Endothelial cell of umbilical vein (primary cell): ENCODE results near the gene FBXO24. TPM values are rescaled to one million over a fixed set of nuclear protein-coding genes. Genes with fewer than 3 reads are reported as not detected.
"Not testable (repeated sequence)": the region's sequence is repeated elsewhere in the genome, so short reads cannot be mapped to it uniquely, and the experiment has no call there.

ENCODE experiments used
- Bru-seq: library from RNA; stranded (reverse); fragments of 400-500 nt; gene quantifications from one replicate; lab custom pipeline; 2021; lab: Mats Ljungman, UMichigan
- BruChase-seq, 2 experiments: library from RNA; stranded (reverse); fragments of 400-500 nt; gene quantifications; one replicate each; lab custom pipeline; 2021; lab: Mats Ljungman, UMichigan
- BruUV-seq: library from RNA; stranded (reverse); fragments of 400-500 nt; replicated peaks from 2 replicates; lab custom pipeline; 2021; lab: Mats Ljungman, UMichigan
- CTCF ChIA-PET: fragments of 300-600, 350-600 bp; sonication (Branson Sonifier 250); formaldehyde crosslinking; loops from one replicate; lab custom pipeline; 2021; ENCODE audit warnings: antibody characterized with exemption, inconsistent platforms; lab: Charles Lee
- POLR2A ChIA-PET: fragments of 300-600, 350-600 bp; sonication (Branson Sonifier 250); formaldehyde crosslinking; loops from one replicate; lab custom pipeline; 2021; ENCODE audit warnings: antibody characterized with exemption, inconsistent platforms; lab: Charles Lee
- DNase-seq: peaks from one replicate; pipeline ENCODE4 v3.0.0-alpha.2; 2011; ENCODE audit warnings: low read depth, low spot score
- FAIRE-seq: peaks from 2 replicates; lab custom pipeline; 2011; peaks lifted over from hg19 to GRCh38; lab: Jason Lieb, UNC
- H2AFZ ChIP-seq: 2 replicates; pipeline ENCODE4 v1.6.0; 2012; ENCODE audit warnings: low read depth, low read length, control low read depth, inconsistent platforms
- H3K27ac ChIP-seq: 2 replicates; pipeline ENCODE4 v1.5.1; 2011; ENCODE audit warnings: low read depth, mild to moderate bottlenecking, control low read depth, low read length, moderate library complexity; ENCODE audit not compliant: insufficient read depth
- H3K27me3 ChIP-seq, 2 experiments: 2 replicates each; pipeline versions ENCODE4 v1.6.0 to v1.6.1; 2011; ENCODE audit warnings: low read length in 2 of 2, mixed read lengths in 1 of 2; ENCODE audit not compliant: control insufficient read depth in 2 of 2, insufficient read depth in 2 of 2
- H3K36me3 ChIP-seq, 2 experiments: 2 replicates in 1 of 2; 3 replicates in 1 of 2; pipeline ENCODE4 v1.5.1; 2011; ENCODE audit warnings: low read length in 2 of 2, mild to moderate bottlenecking in 1 of 2, moderate library complexity in 1 of 2; ENCODE audit not compliant: control insufficient read depth in 2 of 2, insufficient read depth in 2 of 2; ENCODE audit errors: extremely low read depth in 1 of 2
- H3K4me1 ChIP-seq: 3 replicates; pipeline ENCODE4 v1.5.1; 2011; ENCODE audit warnings: mild to moderate bottlenecking, low read length; ENCODE audit not compliant: control insufficient read depth, insufficient read depth; ENCODE audit errors: extremely low read depth
- H3K4me2 ChIP-seq: 2 replicates; pipeline ENCODE4 v1.6.1; 2011; ENCODE audit warnings: low read length, control low read depth, mixed read lengths; ENCODE audit not compliant: insufficient read depth
- H3K4me3 ChIP-seq, 3 experiments: fragments of 200-600 bp in 1 of 3; sonication (generic), shearing (Covaris generic) in 1 of 3; replicated peaks in 1 of 3; 2 replicates each; pipeline ENCODE4 v1.5.1; 2011 to 2016; ENCODE audit warnings: control low read depth in 3 of 3, low read length in 3 of 3, mild to moderate bottlenecking in 2 of 3, inconsistent platforms in 1 of 3, low read depth in 1 of 3, moderate library complexity in 1 of 3; ENCODE audit not compliant: insufficient read depth in 1 of 3
- H3K79me2 ChIP-seq: 2 replicates; pipeline ENCODE4 v1.6.0; 2012; ENCODE audit warnings: low read length, inconsistent platforms; ENCODE audit not compliant: control insufficient read depth, insufficient read depth
- H3K9ac ChIP-seq: replicated peaks from 2 replicates; pipeline ENCODE3; 2011; ENCODE audit warnings: low read length, control low read depth; ENCODE audit not compliant: insufficient read depth; ENCODE audit errors: extremely low read depth
- H3K9me1 ChIP-seq: replicated peaks from 3 replicates; pipeline ENCODE4 v1.6.0; 2011; ENCODE audit warnings: mild to moderate bottlenecking, low read length; ENCODE audit not compliant: control insufficient read depth, insufficient read depth; ENCODE audit errors: extremely low read depth
- H3K9me3 ChIP-seq: replicated peaks from 2 replicates; pipeline ENCODE4 v1.5.1; 2012; ENCODE audit warnings: low read length, inconsistent platforms; ENCODE audit not compliant: control insufficient read depth, insufficient read depth
- H4K20me1 ChIP-seq: replicated peaks from 2 replicates; pipeline ENCODE3; 2011; ENCODE audit warnings: mild to moderate bottlenecking, low read length; ENCODE audit not compliant: control insufficient read depth, insufficient read depth; ENCODE audit errors: extremely low read depth
- CTCF ChIP-seq, 2 donors: IDR thresholded peaks; 1 replicate in 1 of 2; 2 replicates in 1 of 2; pipeline ENCODE4 v1.5.1; 2011; ENCODE audit warnings: low read length in 2 of 2, mild to moderate bottlenecking in 2 of 2, moderate library complexity in 2 of 2, control low read depth in 1 of 2, inconsistent platforms in 1 of 2, low read depth in 1 of 2; ENCODE audit not compliant: insufficient read depth in 1 of 2; ENCODE audit errors: extremely low read depth in 1 of 2
- EZH2 ChIP-seq: IDR thresholded peaks from 2 replicates; pipeline ENCODE4 v1.6.1; 2012; ENCODE audit warnings: borderline replicate concordance, low read depth, mild to moderate bottlenecking, moderate library complexity, low read length, inconsistent platforms; ENCODE audit not compliant: severe bottlenecking
- FOS ChIP-seq: IDR thresholded peaks from 2 replicates; pipeline ENCODE4 v1.6.1; 2011; ENCODE audit warnings: mild to moderate bottlenecking, low read length, moderate library complexity, borderline replicate concordance; ENCODE audit not compliant: insufficient read depth
- GATA2 ChIP-seq: IDR thresholded peaks from 2 replicates; pipeline ENCODE4 v1.7.0; 2011; ENCODE audit warnings: low read depth, mild to moderate bottlenecking, moderate library complexity, mixed read lengths, low read length; ENCODE audit not compliant: insufficient read length, insufficient read depth
- JUN ChIP-seq: IDR thresholded peaks from 2 replicates; pipeline ENCODE4 v1.6.1; 2011; ENCODE audit warnings: borderline replicate concordance, low read depth; ENCODE audit not compliant: insufficient read length, insufficient read depth
- MAX ChIP-seq: IDR thresholded peaks from 2 replicates; pipeline ENCODE4 v1.6.1; 2011; ENCODE audit not compliant: insufficient read depth, insufficient read length
- MYC ChIP-seq: IDR thresholded peaks from one replicate; pipeline ENCODE4 v1.6.1; 2011; ENCODE audit warnings: mild to moderate bottlenecking, low read depth, low read length
- POLR2A ChIP-seq: IDR thresholded peaks from 2 replicates; pipeline ENCODE4 v1.6.1; 2012; ENCODE audit warnings: low read depth, mild to moderate bottlenecking, control low read depth, low read length
- POLR2AphosphoS5 ChIP-seq: IDR thresholded peaks from 2 replicates; pipeline ENCODE4 v1.6.1; 2012; ENCODE audit warnings: low read depth, mild to moderate bottlenecking, control low read depth, low read length, moderate library complexity; ENCODE audit not compliant: insufficient read depth
- dilution Hi-C: fragments of 300-500 bp; cut with MboI; formaldehyde crosslinking; loops from one replicate; pipeline ENCODE4 v1.15.0; 2019; ENCODE audit warnings: low sequenced_read_pairs; ENCODE audit not compliant: extremely low pct_ligation_motif_present
- intact Hi-C: fragments of 100-400 bp; cut with micrococcal nuclease; formaldehyde crosslinking; loops from one replicate; pipeline ENCODE4 v1.10.0; 2022
- long read RNA-seq: library from polyadenylated mRNA; stranded (forward); transcript quantifications from one replicate; pipeline ENCODE4 v2.0.0, GENCODE V29; 2021
- polyA minus RNA-seq, 3 experiments: library from RNA; depleted of rRNA, polyadenylated mRNA; stranded (reverse); fragments of >200 nt; gene quantifications; 1 replicate in 1 of 3; 2 replicates in 2 of 3; pipeline ENCODE4 v1.2.3, GENCODE V29; 2011
- polyA plus RNA-seq, 4 experiments: library from polyadenylated mRNA; depleted of rRNA in 3 of 4; stranded (reverse) in 3 of 4; unstranded in 1 of 4; fragments of >200 nt; gene quantifications; 2 replicates each; pipeline versions ENCODE4 v1.2.1 to v1.2.3, GENCODE V29; 2011 to 2012; ENCODE audit warnings: missing spikeins in 1 of 4
- total RNA-seq: library from RNA; stranded (reverse); gene quantifications from 2 replicates; pipeline ENCODE4 v1.2.3, GENCODE V29; 2021

The FBXO24 gene
- 0.35 and 0.38 TPM in 2 replicates for total RNA-seq
- 0.16 and 0.37 TPM in 2 replicates for polyA plus RNA-seq
- polyA plus RNA-seq (2011; cell fraction: cytosol; rRNA removed), result 0.23 and 0.27 TPM in 2 replicates
- polyA plus RNA-seq (2011; cell fraction: nucleus; rRNA removed), result 0.97 and 1.0 TPM in 2 replicates
- polyA plus RNA-seq (2012), result 0.11 and 0.30 TPM in 2 replicates
- polyA minus RNA-seq, result 0.21 and 1.3 TPM in 2 replicates
- polyA minus RNA-seq (2011; cell fraction: cytosol; rRNA and poly(A)+ RNA removed), result not detected
- polyA minus RNA-seq (2011; cell fraction: nucleus; rRNA and poly(A)+ RNA removed), result 0.87 TPM in 1 of 2 replicates, not detected in the other
- percentile 20 among the genes with signal in this experiment for Bru-seq, nascent RNA
- percentile 29 among the genes with signal in this experiment for BruChase-seq, experiment 1, labeled RNA remaining after a 6-hour chase
- percentile 18 among the genes with signal in this experiment for BruChase-seq, experiment 2, labeled RNA remaining after a 2-hour chase
- long read RNA-seq, result 0 reads

GRCh38 chr7:100586266-100587025 lies at the start of gene FBXO24:
FBXO24 (plus strand) TSS chr7:100586328; CDS start chr7:100586626, 298 bp downstream.
- TF ChIP-seq MAX, result no peak
- no peak for TF ChIP-seq MYC
- TF ChIP-seq FOS, result no peak
- TF ChIP-seq POLR2AphosphoS5, result peak; percentile 61
- peak; percentile 72 for TF ChIP-seq POLR2A
- TF ChIP-seq EZH2, result no peak
- no peak for TF ChIP-seq CTCF (IDR thresholded peaks at IDR 0.05; ENCODE audit: extremely low read depth in 1 of 2, insufficient read depth in 1 of 2, low read depth in 1 of 2, low read length in 2 of 2)
- no peak for TF ChIP-seq GATA2
- no peak for TF ChIP-seq JUN
- peak; percentile 100 for DNase-seq
- peak within 1 kb of the TSS; percentile 95 for H3K4me2 ChIP-seq
- H3K27ac ChIP-seq, result peak within 1 kb of the TSS; percentile 65
- dilution Hi-C loops, result no loop called here
- H3K4me3 ChIP-seq, result peak within 1 kb of the TSS; percentile 86 to 95 (median 93)
- POLR2A ChIA-PET, result interaction anchor here (0.6 to 3.6 kb wide), 22 partner anchors 8 to 303 kb away, joined by 3 to 28 read pairs (median 5); partner anchors contain the start of genes GNB2, MOSPD3, PCOLCE and POP7
- H3K9me1 ChIP-seq, result no peaks in the 10 kb centered on the region
- peak; percentile 100 for FAIRE-seq
- H3K9me3 ChIP-seq, result no peaks in the 10 kb centered on the region
- intact Hi-C loops, result loop anchor here (1.0 to 10.0 kb wide), 7 partner anchors 18 to 278 kb away; partner anchors contain the start of genes GIGYF1, GNB2, MOSPD3 and TRIP6
- H4K20me1 ChIP-seq, result no peaks in the 10 kb centered on the region
- CTCF ChIA-PET, result interaction anchor here (0.7 to 2.7 kb wide), 19 partner anchors 16 to 179 kb away, joined by 3 to 13 read pairs (median 3); partner anchors contain the start of genes GNB2, MOSPD3, PCOLCE and POP7
- H3K79me2 ChIP-seq, result peaks cover 29% of the 10 kb centered on the region
- peaks cover 0 to 4% of the 10 kb centered on the region in 2 experiments for H3K27me3 ChIP-seq
- peak within 1 kb of the TSS; percentile 92 for H3K9ac ChIP-seq
- peaks cover 32% of the 10 kb centered on the region for H3K4me1 ChIP-seq
- H2AFZ ChIP-seq, result peak within 1 kb of the TSS; percentile 86
- no TSS peak for BruUV-seq
- H3K36me3 ChIP-seq, result peaks cover 10 to 11% of the 10 kb centered on the region in 2 experiments

GRCh38 chr7:100536695-100537094 lies 49.4 kb upstream of the FBXO24 start:
- H2AFZ ChIP-seq, POLR2A ChIA-PET, FAIRE-seq, H3K36me3 ChIP-seq, H3K9me3 ChIP-seq, H3K27ac ChIP-seq, BruUV-seq, intact Hi-C loops, H3K4me2 ChIP-seq, H4K20me1 ChIP-seq, dilution Hi-C loops, H3K9me1 ChIP-seq, H3K27me3 ChIP-seq, H3K9ac ChIP-seq, DNase-seq, H3K4me3 ChIP-seq: not testable (repeated sequence)
- Histone ChIP-seq H3K79me2 (peaks cover 12% of the 10 kb centered on the region), H3K4me1 (peaks cover 12% of the 10 kb centered on the region)
- CTCF ChIA-PET, result interaction anchor here (1.5 kb wide), 1 partner anchor 23 kb away, joined by 5 read pairs; no protein-coding TSS in a partner anchor
